HepG2 (cell line): ENCODE data around the gene MYO19. TPM values are rescaled to one million over a fixed set of nuclear protein-coding genes. Genes with fewer than 3 reads are reported as not detected.
A peak's percentile ranks its signal among the peaks of the same experiment; 100 is the strongest.

Source experiments
- FOXA3 ChIP-seq: IDR thresholded peaks from 2 replicates; pipeline ENCODE4 v1.6.1; 2016; ENCODE audit warnings: missing genetic modification reagents, missing compliant biosample characterization
- HNRNPUL1 ChIP-seq: fragments of 200-400 bp; formaldehyde crosslinking; IDR thresholded peaks from 2 replicates; pipeline ENCODE4 v1.6.1; 2017; ENCODE audit warnings: low read depth, mild to moderate bottlenecking, low read length, moderate library complexity
- PAWR ChIP-seq: sonication (generic); formaldehyde crosslinking; IDR thresholded peaks from 2 replicates; pipeline ENCODE4 v1.4.0; 2020; ENCODE audit warnings: missing genetic modification reagents, mild to moderate bottlenecking, borderline replicate concordance
- SETDB1 ChIP-seq: sonication (generic); formaldehyde crosslinking; IDR thresholded peaks from 2 replicates; pipeline ENCODE4 v1.5.1; 2020; ENCODE audit warnings: missing genetic modification reagents, mild to moderate bottlenecking, borderline replicate concordance
- SP140L ChIP-seq: sonication (generic); formaldehyde crosslinking; IDR thresholded peaks from 2 replicates; pipeline ENCODE4 v1.4.0; 2020; ENCODE audit warnings: missing genetic modification reagents, borderline replicate concordance
- TCF12 ChIP-seq, 2 experiments: fragments of 450-650 bp in 1 of 2; sonication (generic) in 1 of 2; formaldehyde crosslinking in 1 of 2; IDR thresholded peaks; 2 replicates each; pipeline versions ENCODE4 v1.6.1 to v1.8.0; 2017 to 2022; ENCODE audit warnings: antibody characterized with exemption in 1 of 2, mild to moderate bottlenecking in 1 of 2, missing genetic modification reagents in 1 of 2, moderate library complexity in 1 of 2
- THAP11 ChIP-seq: IDR thresholded peaks from 2 replicates; pipeline ENCODE4 v1.6.1; 2016; ENCODE audit warnings: missing biosample characterization, missing genetic modification reagents
- ZBTB7B ChIP-seq: sonication (generic); formaldehyde crosslinking; IDR thresholded peaks from 2 replicates; pipeline ENCODE4 v1.4.0; 2020; ENCODE audit warnings: missing genetic modification reagents
- ZNF121 ChIP-seq: sonication (generic); formaldehyde crosslinking; IDR thresholded peaks from 2 replicates; pipeline ENCODE4 v1.5.0; 2020; ENCODE audit warnings: mild to moderate bottlenecking, missing genetic modification reagents
- ZNF331 ChIP-seq: sonication (generic); formaldehyde crosslinking; IDR thresholded peaks from 2 replicates; pipeline ENCODE4 v1.4.0; 2020; ENCODE audit warnings: missing genetic modification reagents
- ZNF558 ChIP-seq: sonication (generic); formaldehyde crosslinking; IDR thresholded peaks from 2 replicates; pipeline ENCODE4 v1.9.0; 2022; ENCODE audit warnings: mild to moderate bottlenecking, missing genetic modification reagents, borderline replicate concordance
- ZNF615 ChIP-seq: sonication (generic); formaldehyde crosslinking; IDR thresholded peaks from 2 replicates; pipeline ENCODE4 v1.5.0; 2020; ENCODE audit warnings: mild to moderate bottlenecking, missing genetic modification reagents, borderline replicate concordance
- ZNF782 ChIP-seq: sonication (generic); formaldehyde crosslinking; IDR thresholded peaks from 2 replicates; pipeline ENCODE4 v1.4.0; 2020; ENCODE audit warnings: missing genetic modification reagents, mild to moderate bottlenecking, borderline replicate concordance
- polyA plus RNA-seq, 8 experiments: library from polyadenylated mRNA; depleted of rRNA in 3 of 8; stranded (reverse) in 7 of 8; unstranded in 1 of 8; fragments of >200 nt; fragmentation: Illumina TruSeq in 4 of 8; extraction: Trizol in 4 of 8; gene quantifications; 2 replicates each; pipeline versions ENCODE4 v1.2.1 to v1.2.3, GENCODE V29; 2011 to 2016; ENCODE audit warnings: low read depth in 4 of 8, missing spikeins in 1 of 8, mixed read lengths in 1 of 8; ENCODE audit not compliant: insufficient read depth in 1 of 8
- total RNA-seq, 5 experiments: library from RNA; depleted of rRNA; stranded (reverse); fragments of >200 nt; fragmentation: Illumina TruSeq; extraction: Trizol; gene quantifications; 2 replicates each; pipeline ENCODE4 v1.2.3, GENCODE V29; 2016; ENCODE audit warnings: low read depth in 1 of 5
- TF ChIP-seq, protein P1 (sequence below): sonication (generic); formaldehyde crosslinking; conservative IDR thresholded peaks from 2 replicates; pipeline ENCODE4 v1.4.0; 2020; ENCODE audit warnings: missing genetic modification reagents
- TF ChIP-seq, protein P2 (sequence below): sonication (generic); formaldehyde crosslinking; IDR thresholded peaks from 2 replicates; pipeline ENCODE4 v1.5.1; 2020; ENCODE audit warnings: missing genetic modification reagents, mild to moderate bottlenecking, borderline replicate concordance
- TF ChIP-seq, protein P3 (sequence below): sonication (generic); formaldehyde crosslinking; IDR thresholded peaks from 2 replicates; pipeline ENCODE4 v1.4.0; 2020; ENCODE audit warnings: mild to moderate bottlenecking, missing genetic modification reagents
- TF ChIP-seq, protein P4 (sequence below): sonication (generic); formaldehyde crosslinking; conservative IDR thresholded peaks from 2 replicates; pipeline ENCODE4 v1.4.0; 2020; ENCODE audit warnings: missing genetic modification reagents
- TF ChIP-seq, protein P5 (sequence below): IDR thresholded peaks from 2 replicates; pipeline ENCODE4 v1.6.1; 2012; ENCODE audit warnings: low read depth, low read length, improper control_type of control experiment

Gene MYO19
- total and polyA plus RNA-seq, 2 of the 13 experiments (the other 11 are each of a cell fraction or from before 2014, with no cell fraction given), result 75.7 to 82.3 TPM

DNA sequence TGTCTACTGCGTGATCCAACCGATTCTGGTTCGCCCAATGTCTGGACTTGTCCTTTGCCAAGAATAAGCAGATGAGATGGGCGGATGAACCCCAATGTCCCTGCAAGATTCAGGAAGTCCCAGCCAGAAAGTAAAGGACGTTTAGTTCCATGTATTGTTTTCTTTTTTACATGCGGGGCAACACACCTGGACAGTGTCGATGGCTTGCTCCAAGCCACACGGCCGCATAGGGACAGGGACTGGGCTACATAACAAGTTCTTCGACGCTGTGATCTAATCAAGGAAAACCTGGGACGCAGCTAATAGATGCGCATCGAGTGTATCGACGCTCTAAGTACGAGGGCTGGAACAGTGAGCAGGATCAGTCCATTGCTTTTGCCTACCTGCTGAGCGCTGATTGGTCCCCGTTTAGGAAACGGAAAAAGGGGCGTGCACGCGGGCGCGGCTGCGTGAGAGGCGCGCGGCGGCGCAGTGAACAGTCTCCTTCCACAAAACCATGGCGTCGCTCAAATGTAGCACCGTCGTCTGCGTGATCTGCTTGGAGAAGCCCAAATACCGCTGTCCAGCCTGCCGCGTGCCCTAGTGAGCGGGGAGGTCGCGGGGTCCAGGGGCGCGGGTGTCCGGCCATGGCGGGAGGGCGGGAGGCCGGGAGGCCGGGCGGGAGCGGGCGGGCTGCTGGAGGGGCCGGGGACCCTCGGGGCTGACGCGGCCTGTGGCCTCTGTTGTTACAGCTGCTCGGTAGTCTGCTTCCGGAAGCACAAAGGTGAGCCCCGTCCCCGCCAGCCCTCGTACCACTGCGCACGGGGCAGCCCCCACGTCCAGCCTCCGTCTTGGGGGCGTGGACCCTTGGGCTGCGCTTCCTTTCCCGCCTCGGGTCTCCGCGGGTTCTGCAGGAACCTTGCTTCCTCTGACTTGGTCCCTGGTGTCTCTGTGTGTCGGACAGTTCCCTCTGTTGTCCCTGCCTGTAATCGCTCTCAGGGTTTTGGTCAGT lies 48.2 kb downstream of the MYO19 start, which contains the start of gene ZNHIT3 (continued):
- TF ChIP-seq TCF12 (IDR thresholded peaks at IDR 0.05), result no peak
- TF ChIP-seq TCF12 (CRISPR knock-in tag; IDR thresholded peaks at IDR 0.05), result no peak
- no peak for TF ChIP-seq PAWR
- TF ChIP-seq, protein P1, sequence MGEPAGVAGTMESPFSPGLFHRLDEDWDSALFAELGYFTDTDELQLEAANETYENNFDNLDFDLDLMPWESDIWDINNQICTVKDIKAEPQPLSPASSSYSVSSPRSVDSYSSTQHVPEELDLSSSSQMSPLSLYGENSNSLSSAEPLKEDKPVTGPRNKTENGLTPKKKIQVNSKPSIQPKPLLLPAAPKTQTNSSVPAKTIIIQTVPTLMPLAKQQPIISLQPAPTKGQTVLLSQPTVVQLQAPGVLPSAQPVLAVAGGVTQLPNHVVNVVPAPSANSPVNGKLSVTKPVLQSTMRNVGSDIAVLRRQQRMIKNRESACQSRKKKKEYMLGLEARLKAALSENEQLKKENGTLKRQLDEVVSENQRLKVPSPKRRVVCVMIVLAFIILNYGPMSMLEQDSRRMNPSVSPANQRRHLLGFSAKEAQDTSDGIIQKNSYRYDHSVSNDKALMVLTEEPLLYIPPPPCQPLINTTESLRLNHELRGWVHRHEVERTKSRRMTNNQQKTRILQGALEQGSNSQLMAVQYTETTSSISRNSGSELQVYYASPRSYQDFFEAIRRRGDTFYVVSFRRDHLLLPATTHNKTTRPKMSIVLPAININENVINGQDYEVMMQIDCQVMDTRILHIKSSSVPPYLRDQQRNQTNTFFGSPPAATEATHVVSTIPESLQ (CRISPR knock-in tag), result no peak
- TF ChIP-seq, protein P2, sequence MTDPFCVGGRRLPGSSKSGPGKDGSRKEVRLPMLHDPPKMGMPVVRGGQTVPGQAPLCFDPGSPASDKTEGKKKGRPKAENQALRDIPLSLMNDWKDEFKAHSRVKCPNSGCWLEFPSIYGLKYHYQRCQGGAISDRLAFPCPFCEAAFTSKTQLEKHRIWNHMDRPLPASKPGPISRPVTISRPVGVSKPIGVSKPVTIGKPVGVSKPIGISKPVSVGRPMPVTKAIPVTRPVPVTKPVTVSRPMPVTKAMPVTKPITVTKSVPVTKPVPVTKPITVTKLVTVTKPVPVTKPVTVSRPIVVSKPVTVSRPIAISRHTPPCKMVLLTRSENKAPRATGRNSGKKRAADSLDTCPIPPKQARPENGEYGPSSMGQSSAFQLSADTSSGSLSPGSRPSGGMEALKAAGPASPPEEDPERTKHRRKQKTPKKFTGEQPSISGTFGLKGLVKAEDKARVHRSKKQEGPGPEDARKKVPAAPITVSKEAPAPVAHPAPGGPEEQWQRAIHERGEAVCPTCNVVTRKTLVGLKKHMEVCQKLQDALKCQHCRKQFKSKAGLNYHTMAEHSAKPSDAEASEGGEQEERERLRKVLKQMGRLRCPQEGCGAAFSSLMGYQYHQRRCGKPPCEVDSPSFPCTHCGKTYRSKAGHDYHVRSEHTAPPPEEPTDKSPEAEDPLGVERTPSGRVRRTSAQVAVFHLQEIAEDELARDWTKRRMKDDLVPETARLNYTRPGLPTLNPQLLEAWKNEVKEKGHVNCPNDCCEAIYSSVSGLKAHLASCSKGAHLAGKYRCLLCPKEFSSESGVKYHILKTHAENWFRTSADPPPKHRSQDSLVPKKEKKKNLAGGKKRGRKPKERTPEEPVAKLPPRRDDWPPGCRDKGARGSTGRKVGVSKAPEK, result no peak; the same call in 1 of the 2 replicates
- TF ChIP-seq, protein P3, sequence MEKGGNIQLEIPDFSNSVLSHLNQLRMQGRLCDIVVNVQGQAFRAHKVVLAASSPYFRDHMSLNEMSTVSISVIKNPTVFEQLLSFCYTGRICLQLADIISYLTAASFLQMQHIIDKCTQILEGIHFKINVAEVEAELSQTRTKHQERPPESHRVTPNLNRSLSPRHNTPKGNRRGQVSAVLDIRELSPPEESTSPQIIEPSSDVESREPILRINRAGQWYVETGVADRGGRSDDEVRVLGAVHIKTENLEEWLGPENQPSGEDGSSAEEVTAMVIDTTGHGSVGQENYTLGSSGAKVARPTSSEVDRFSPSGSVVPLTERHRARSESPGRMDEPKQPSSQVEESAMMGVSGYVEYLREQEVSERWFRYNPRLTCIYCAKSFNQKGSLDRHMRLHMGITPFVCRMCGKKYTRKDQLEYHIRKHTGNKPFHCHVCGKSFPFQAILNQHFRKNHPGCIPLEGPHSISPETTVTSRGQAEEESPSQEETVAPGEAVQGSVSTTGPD, result no peak
- peak; percentile 50; the same call in 1 of the 2 replicates for TF ChIP-seq ZNF782 (CRISPR knock-in tag)
- TF ChIP-seq, protein P4, sequence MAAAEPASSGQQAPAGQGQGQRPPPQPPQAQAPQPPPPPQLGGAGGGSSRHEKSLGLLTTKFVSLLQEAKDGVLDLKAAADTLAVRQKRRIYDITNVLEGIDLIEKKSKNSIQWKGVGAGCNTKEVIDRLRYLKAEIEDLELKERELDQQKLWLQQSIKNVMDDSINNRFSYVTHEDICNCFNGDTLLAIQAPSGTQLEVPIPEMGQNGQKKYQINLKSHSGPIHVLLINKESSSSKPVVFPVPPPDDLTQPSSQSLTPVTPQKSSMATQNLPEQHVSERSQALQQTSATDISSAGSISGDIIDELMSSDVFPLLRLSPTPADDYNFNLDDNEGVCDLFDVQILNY (CRISPR knock-in tag), result no peak; the same call in 1 of the 2 replicates
- TF ChIP-seq SP140L (CRISPR knock-in tag), result no peak
- TF ChIP-seq ZBTB7B (CRISPR knock-in tag), result no peak; the same call in 1 of the 2 replicates
- TF ChIP-seq, protein P5, sequence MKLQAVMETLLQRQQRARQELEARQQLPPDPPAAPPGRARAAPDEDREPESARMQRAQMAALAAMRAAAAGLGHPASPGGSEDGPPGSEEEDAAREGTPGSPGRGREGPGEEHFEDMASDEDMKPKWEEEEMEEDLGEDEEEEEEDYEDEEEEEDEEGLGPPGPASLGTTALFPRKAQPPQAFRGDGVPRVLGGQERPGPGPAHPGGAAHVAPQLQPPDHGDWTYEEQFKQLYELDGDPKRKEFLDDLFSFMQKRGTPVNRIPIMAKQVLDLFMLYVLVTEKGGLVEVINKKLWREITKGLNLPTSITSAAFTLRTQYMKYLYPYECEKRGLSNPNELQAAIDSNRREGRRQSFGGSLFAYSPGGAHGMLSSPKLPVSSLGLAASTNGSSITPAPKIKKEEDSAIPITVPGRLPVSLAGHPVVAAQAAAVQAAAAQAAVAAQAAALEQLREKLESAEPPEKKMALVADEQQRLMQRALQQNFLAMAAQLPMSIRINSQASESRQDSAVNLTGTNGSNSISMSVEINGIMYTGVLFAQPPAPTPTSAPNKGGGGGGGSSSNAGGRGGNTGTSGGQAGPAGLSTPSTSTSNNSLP, result peak; percentile 53; the same call in 1 of the 2 replicates
- no peak for TF ChIP-seq SETDB1 (CRISPR knock-in tag)
- no peak for TF ChIP-seq ZNF615 (CRISPR knock-in tag)
- TF ChIP-seq ZNF331, result peak; percentile 73
- TF ChIP-seq FOXA3 (CRISPR knock-in tag), result peak; percentile 65
- TF ChIP-seq ZNF121 (CRISPR knock-in tag), result no peak
- peak; percentile 93 for TF ChIP-seq THAP11
- TF ChIP-seq HNRNPUL1, result no peak
- TF ChIP-seq ZNF558 (CRISPR knock-in tag), result no peak
